GM19035 (cell line): Measurements from ENCODE around the gene GIPC1.
"Not testable (repeated sequence)": the region's sequence is repeated elsewhere in the genome, so short reads cannot be mapped to it uniquely, and the experiment has no call there.

Experiments
- ATAC-seq: cut with Tn5 transposase; IDR thresholded peaks from one replicate; pipeline ENCODE4 v1.9.1; 2021; ENCODE audit not compliant: unreplicated experiment

The GIPC1 gene

GRCh38 chr19:14472202-14472938 lies 23.6 kb downstream of the GIPC1 start:
- no peak for ATAC-seq

DNA sequence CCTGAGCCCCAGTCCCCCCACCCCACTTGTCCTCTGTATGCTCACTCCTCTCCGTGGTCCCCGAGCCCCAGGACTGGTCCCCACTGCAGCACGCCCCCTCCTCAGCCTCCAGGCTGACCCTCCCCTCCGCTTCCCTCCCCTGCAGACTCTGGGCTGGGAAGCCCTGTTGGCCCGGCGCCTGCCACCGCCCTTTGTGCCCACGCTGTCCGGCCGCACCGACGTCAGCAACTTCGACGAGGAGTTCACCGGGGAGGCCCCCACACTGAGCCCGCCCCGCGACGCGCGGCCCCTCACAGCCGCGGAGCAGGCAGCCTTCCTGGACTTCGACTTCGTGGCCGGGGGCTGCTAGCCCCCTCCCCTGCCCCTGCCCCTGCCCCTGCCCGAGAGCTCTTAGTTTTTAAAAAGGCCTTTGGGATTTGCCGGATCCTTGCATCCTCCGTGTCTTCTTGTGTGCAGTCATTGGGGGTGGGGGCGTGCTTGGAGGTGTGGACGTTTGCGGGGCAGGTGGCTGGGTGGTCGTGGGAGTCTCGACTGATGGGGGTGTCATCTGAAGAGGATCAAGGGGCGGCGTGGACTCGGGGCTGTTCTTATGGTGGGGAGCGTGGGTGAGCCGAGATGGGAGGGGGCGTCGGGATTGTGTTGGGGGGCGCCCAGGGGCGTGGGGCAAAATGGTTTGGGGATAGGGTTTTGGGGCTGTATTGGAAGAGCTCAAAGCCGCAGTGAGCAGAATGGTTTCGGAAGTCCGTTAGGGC lies 24.3 kb downstream of the GIPC1 start:
- no peak for ATAC-seq

DNA sequence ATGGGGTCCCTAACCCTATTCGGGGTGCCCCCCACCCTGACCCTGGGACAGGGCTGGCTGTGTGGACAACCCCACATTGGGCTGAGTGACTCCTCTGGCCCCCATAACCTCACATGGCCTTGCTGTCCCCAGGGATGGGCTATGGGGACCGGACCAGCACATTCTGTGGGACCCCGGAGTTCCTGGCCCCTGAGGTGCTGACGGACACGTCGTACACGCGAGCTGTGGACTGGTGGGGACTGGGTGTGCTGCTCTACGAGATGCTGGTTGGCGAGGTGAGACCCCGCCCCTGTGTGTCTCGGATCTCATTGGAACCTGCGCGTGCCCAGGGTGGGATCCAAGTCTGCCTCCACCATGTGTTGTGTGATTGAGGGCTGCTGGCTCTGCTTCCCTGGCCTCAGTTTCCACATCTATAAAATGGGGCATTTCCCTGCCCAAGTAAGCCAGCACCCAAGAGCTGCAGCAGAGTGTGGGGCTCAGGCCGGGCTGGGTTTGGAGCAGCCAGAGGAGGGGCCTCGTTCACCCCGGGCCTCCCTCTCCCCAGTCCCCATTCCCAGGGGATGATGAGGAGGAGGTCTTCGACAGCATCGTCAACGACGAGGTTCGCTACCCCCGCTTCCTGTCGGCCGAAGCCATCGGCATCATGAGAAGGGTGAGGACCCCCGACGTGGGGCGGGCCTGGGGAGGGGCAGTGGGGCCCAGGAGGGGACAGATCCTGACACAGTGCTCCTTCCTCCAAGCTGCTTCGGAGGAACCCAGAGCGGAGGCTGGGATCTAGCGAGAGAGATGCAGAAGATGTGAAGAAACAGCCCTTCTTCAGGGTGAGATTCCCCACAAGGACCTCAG lies 25.7 kb downstream of the GIPC1 start:
- ATAC-seq, result no peak

GRCh38 chr19:14467816-14468215 lies 28.1 kb downstream of the GIPC1 start:
- no peak for ATAC-seq

- ATAC-seq, result no peak
These were observed 28.5 kb downstream of the GIPC1 start for GRCh38 chr19:14467391-14467790.

- no peak for ATAC-seq
These were observed 32.2 kb downstream of the GIPC1 start for GRCh38 chr19:14463747-14464146.

DNA sequence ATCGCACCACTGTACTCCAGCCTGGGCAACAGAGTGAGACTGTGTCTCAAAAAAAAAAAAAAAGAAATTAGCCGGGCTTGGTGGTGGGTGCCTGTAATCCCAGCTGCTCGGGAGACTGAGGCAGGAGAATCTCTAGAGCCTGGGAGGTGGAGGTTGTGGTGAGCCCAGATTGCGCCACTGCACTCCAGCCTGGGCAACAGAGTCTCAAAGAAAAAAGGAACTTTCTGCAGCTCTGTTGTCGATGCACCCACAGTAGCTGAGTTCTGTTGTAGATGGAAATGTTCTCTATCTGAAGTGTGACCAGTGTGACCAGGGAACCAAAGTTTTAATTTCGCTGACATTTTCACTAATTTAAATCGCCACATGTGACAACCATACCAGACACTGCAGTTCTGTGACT lies 33.5 kb downstream of the GIPC1 start:
- ATAC-seq, result not testable (repeated sequence)

DNA sequence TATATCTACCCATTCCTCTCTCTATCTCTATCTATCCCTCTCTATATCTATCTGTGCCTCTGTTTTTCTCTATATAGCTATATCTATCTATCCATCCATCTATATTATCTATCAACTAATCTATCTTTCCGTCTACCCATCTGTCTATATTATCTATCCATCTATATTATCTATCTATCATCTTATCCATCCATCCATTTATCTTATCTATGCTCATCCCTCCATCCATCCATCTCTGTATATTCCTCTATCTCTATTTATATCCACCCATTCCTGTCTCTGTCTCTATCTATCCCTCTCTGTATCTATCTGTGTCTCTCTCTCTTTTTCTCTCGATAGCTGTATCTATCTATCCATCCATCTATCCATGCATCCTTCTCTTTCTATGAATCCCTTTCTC lies 35.0 kb downstream of the GIPC1 start:
- ATAC-seq, result no peak

DNA sequence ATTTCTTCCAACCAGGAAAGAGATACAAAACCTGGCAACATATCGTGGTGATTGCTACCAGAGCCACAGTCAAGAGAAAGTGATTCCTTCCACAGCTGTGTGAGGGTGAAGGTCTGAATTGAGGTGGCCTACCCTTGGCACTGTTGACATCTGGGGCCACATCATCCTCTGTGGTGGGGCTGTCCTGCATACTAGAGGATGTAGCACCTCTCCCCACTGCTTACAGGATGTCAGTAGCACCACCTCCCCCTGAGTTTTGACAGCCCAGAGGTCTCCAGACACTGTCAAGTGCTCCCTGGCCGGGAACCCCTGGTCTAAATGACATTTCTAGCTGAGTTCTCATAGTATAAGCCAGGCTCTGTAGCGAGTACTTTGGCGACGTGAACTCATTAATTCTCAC lies 36.2 kb downstream of the GIPC1 start:
- ATAC-seq, result no peak

DNA sequence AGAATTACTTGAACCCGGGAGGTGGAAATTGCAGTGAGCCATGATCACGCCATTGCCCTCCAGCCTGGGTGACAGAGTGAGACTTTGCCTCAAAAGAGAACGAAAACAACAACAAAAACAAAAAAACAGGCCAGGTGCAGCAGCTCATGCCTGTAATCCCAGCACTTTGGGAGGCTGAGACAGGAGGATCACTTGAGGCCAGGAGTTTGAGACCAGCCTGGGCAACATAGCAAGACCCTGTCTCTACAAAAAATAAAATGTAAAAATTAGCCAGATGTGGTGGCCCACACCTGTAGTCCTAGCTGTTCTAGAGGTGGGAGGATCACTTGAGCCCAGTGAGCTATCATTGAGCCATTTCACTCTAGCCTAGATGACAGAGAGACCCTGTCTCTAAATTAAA lies 43.6 kb downstream of the GIPC1 start:
- ATAC-seq, result not testable (repeated sequence)

DNA sequence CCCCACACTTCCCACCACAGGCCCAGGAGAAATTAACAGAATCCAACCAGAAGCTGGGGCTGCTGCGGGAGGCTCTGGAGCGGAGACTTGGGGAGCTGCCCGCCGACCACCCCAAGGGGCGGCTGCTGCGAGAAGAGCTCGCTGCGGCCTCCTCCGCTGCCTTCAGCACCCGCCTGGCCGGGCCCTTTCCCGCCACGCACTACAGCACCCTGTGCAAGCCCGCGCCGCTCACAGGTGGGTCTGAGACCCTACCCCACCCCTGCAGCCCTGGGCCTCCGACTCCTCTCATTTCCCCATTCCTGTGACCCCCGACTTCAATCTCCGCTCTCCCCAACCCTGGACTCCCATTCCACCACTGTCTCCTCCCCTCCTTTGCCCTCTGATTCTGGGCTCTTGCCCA lies 45.1 kb downstream of the GIPC1 start:
- no peak for ATAC-seq

DNA sequence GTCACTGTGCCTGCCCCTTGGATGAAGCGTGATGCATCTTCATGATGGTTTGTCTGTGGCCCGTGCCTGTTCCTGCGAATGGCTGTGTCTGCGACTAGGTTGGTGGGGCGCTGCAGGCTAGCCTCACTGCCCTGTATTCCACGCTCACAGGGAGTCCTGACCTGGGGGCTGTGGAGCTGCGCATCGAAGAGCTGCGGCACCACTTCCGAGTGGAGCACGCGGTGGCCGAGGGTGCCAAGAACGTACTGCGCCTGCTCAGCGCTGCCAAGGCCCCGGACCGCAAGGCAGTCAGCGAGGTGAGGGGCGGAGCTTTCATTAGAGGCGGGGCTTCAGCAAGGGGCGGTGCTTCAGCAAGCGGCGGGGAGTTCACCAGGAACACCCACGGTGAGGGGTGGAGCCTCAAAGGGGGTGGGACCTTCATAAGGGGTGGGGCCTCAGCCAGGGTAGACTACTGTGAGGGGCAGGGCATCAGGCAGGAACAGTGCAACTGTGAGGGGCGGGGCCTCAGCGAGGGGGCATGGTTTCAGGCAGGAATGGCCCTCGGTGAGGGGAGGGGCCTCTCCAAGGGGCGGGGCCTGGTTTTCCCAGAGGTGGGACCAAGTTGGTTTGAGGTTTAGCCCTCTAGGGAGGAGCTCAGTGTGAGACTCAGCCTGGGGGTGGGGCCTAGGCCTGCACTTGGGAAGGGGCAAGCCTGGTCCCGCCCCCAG lies 45.6 kb downstream of the GIPC1 start:
- no peak for ATAC-seq

DNA sequence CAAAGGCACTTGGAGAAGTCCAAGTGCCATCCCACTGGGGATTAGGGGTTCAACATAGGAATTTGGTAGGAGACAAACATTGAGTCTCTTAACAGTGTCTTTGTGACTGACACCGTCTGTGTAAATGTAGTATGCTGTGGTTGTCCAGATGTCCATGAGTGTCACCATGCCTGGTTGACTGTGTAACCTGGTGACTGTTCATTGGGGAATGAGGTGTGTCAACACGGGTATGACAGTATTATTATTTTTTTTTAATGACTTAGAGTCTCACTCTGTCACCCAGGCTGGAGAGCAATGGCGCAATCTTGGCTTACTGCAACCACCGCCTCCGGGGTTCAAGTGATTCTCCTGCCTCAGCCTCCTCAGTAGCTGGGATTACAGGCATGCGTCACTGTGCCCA lies 46.6 kb downstream of the GIPC1 start:
- no peak for ATAC-seq

DNA sequence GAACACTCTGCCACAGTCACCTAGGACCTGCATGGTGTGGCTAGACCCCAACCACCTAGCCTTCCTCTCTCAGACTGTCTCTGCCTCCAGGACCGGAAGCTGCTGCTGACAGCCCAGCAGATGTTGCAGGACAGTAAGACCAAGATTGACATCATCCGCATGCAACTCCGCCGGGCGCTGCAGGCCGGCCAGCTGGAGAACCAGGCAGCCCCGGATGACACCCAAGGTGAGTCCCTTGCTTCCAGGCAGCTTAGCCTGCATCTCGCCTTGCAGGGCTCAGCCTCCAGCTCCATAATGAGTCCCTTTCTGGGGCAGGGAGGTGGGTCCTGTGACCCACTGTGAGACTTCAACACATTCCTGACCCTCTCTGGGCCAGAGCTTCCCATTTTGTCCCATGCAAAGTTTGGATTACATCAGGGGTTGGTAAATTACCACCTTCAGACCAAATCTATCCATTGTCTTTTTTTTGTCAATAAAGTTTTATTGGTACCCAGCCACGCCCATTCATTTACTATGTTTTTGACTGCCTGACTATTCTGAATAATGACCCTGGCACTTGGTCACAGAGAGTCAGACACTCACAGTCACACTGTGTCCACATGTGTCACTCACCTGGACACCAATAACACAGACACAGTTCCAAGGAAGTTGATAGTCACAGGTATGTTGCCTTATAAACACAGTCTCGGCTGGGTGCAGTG lies 49.4 kb downstream of the GIPC1 start:
- ATAC-seq, result no peak

DNA sequence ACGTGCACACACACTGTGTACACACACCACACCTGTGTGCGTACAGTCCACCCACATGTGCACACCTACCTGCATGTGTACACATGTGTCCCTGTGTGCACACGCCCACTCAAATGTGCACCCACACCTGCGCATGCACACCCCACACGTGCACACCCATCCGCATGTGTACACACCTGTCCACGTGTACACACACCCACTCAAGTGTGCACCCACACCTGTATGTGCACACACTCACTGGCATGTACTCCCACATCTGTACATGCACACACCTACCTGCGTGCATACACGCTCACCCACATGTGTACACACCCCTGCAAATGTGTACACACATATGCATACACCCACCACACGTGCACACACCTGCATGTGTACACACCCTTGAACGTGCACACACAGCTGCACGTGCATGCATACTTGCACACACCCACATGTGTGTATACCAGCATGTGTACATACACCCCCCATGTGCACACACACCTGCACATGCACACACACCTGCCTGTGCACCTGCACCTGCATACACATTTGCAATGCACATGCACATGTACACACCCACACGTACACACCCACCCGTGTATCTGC lies 52.2 kb downstream of the GIPC1 start:
- ATAC-seq, result no peak

GRCh38 chr19:14442891-14443631 lies 52.9 kb downstream of the GIPC1 start:
- ATAC-seq, result no peak

DNA sequence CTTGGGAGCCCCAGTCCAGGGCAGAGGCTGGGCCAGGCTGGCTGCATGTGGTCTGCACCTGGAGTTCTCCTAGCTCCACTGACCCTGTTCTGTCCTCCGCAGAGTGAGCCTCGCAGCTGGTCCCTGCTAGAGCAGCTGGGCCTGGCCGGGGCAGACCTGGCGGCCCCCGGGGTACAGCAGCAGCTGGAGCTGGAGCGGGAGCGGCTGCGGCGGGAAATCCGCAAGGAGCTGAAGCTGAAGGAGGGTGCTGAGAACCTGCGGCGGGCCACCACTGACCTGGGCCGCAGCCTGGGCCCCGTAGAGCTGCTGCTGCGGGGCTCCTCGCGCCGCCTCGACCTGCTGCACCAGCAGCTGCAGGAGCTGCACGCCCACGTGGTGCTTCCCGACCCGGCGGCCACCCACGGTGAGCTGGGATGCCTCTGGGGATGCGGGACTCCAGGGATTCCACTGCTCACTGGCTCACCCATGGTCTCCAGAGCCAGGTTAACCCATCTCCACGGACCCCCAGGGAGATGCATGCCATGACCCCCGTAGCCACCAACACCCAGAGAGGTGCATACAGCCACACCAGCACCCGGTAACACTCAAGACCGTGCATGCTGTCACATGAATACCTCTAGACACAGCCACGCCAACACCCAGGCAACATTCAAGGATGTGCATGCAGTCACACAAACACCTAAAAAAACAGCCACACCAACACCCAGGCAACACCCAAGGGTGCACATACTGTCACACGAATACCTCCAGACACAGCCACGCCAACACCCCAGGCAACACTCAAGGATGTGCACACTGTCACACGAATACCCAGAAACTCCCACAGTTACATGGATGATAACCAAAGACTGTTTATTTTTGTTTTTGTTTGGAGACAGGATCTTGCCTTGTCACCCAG lies 54.6 kb downstream of the GIPC1 start:
- ATAC-seq, result no peak

- ATAC-seq, result peak; percentile 85
These were observed 55.9 kb downstream of the GIPC1 start for GRCh38 chr19:14440049-14440448.
